GM12878 (cell line): ENCODE data around the gene CAMK2B.

Source experiments
- BMI1 ChIP-seq: fragments of 450-650 bp; IDR thresholded peaks from 2 replicates; pipeline ENCODE4 v1.6.1; 2016; ENCODE audit warnings: mild to moderate bottlenecking, moderate library complexity, borderline replicate concordance
- CHD2 ChIP-seq: IDR thresholded peaks from 2 replicates; pipeline ENCODE4 v1.6.1; 2011; ENCODE audit warnings: low read depth, low read length, improper control_type of control experiment, borderline replicate concordance
- EZH2 ChIP-seq: IDR thresholded peaks from 2 replicates; pipeline ENCODE4 v1.6.1; 2012; ENCODE audit warnings: low read depth, mild to moderate bottlenecking, control low read depth, inconsistent platforms, low read length, borderline replicate concordance; ENCODE audit not compliant: control insufficient read depth
- FOXK2 ChIP-seq: fragments of 450-650 bp; IDR thresholded peaks from 2 replicates; pipeline ENCODE4 v1.6.1; 2017; ENCODE audit warnings: mild to moderate bottlenecking, moderate library complexity
- NFYA ChIP-seq: IDR thresholded peaks from 2 replicates; pipeline ENCODE4 v1.6.1; 2011; ENCODE audit warnings: low read depth, mild to moderate bottlenecking, low read length, improper control_type of control experiment, borderline replicate concordance
- PAX5 ChIP-seq: IDR thresholded peaks from 2 replicates; pipeline ENCODE4 v1.6.1; 2011; ENCODE audit warnings: low read depth, low read length, borderline replicate concordance
- POLR2A ChIP-seq: IDR thresholded peaks from 2 replicates; pipeline ENCODE4 v1.6.1; 2011; ENCODE audit warnings: low read depth, mild to moderate bottlenecking, low read length
- POLR2AphosphoS5 ChIP-seq: IDR thresholded peaks from 2 replicates; pipeline ENCODE4 v1.6.1; 2011; ENCODE audit warnings: mild to moderate bottlenecking, low read length, inconsistent platforms
- RAD51 ChIP-seq: fragments of 450-650 bp; IDR thresholded peaks from 2 replicates; pipeline ENCODE4 v1.6.1; 2016; ENCODE audit warnings: moderate library complexity, mild to moderate bottlenecking, inconsistent platforms
- TAF1 ChIP-seq: IDR thresholded peaks from 2 replicates; pipeline ENCODE4 v1.6.1; 2011; ENCODE audit warnings: mild to moderate bottlenecking, low read depth, low read length, borderline replicate concordance
- TF ChIP-seq, protein P1 (sequence below): IDR thresholded peaks from 2 replicates; pipeline ENCODE4 v1.6.1; 2012; ENCODE audit warnings: low read depth, low read length, improper control_type of control experiment
- TF ChIP-seq, protein P2 (sequence below): fragments of 450-650 bp; IDR thresholded peaks from 2 replicates; pipeline ENCODE4 v1.6.1; 2014; ENCODE audit warnings: mild to moderate bottlenecking
- TF ChIP-seq, protein P3 (sequence below), 3 experiments: IDR thresholded peaks in 2 of 3; conservative IDR thresholded peaks in 1 of 3; 2 replicates each; pipeline ENCODE4 v1.5.1; 2011; ENCODE audit warnings: low read depth in 3 of 3, low read length in 3 of 3, mild to moderate bottlenecking in 3 of 3, control low read depth in 2 of 3, moderate library complexity in 2 of 3, inconsistent platforms in 1 of 3, mixed read lengths in 1 of 3; ENCODE audit not compliant: control insufficient read depth in 2 of 3, insufficient read depth in 1 of 3; ENCODE audit errors: extremely low read depth in 1 of 3

DNA sequence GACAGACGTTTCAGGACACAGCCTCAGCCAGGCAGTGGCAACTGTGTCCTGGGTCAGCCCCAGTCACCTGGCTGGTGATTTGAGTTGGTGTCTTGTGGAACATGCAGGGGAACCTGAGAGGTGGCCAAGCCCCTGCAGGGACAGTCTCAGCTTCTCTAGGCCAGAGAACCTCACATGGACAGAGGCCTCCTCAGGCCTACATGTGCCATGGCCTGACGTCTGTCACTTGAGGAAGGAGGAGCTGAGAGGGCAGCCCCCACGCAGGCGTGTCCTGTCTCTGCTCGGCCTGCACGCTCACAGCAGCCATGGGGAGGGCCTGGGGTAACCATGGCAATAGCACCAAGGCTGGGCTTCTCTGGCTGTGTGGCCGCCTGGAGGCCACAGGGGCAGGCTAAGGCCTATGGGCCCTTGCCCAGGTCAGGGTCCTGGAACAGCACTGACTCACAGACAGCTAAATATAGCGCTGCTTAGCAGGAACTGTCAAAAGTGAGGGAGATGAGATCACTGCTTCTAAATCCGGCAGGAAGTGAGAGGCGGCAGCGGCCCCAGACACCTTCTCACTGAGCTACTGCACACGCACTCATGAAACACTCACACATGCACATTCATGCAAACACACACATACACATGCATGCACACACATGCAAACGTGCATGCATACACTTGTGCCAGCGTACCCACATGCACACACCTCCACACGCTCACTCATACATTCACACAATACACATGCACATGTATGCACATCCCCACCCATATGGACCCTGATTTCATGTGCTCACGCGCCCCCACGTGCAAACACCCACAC lies 67.6 kb downstream of the CAMK2B start:
- TF ChIP-seq POLR2AphosphoS5 (no peak), POLR2A (peak; percentile 59; the same call in 1 of the 2 replicates), CHD2 (peak; percentile 68), EZH2 (no peak), NFYA (no peak), BMI1 (peak; percentile 96), FOXK2 (peak; percentile 76), RAD51 (0 out of 2 replicates have a peak, but pooled peaks have one; percentile 15), PAX5 (peak; percentile 57; the same call in 1 of the 2 replicates), TAF1 (no peak)
- TF ChIP-seq, protein P1, sequence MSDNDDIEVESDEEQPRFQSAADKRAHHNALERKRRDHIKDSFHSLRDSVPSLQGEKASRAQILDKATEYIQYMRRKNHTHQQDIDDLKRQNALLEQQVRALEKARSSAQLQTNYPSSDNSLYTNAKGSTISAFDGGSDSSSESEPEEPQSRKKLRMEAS = peak; percentile 87
- TF ChIP-seq, protein P2, sequence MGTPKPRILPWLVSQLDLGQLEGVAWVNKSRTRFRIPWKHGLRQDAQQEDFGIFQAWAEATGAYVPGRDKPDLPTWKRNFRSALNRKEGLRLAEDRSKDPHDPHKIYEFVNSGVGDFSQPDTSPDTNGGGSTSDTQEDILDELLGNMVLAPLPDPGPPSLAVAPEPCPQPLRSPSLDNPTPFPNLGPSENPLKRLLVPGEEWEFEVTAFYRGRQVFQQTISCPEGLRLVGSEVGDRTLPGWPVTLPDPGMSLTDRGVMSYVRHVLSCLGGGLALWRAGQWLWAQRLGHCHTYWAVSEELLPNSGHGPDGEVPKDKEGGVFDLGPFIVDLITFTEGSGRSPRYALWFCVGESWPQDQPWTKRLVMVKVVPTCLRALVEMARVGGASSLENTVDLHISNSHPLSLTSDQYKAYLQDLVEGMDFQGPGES = no peak
- TF ChIP-seq, protein P3, sequence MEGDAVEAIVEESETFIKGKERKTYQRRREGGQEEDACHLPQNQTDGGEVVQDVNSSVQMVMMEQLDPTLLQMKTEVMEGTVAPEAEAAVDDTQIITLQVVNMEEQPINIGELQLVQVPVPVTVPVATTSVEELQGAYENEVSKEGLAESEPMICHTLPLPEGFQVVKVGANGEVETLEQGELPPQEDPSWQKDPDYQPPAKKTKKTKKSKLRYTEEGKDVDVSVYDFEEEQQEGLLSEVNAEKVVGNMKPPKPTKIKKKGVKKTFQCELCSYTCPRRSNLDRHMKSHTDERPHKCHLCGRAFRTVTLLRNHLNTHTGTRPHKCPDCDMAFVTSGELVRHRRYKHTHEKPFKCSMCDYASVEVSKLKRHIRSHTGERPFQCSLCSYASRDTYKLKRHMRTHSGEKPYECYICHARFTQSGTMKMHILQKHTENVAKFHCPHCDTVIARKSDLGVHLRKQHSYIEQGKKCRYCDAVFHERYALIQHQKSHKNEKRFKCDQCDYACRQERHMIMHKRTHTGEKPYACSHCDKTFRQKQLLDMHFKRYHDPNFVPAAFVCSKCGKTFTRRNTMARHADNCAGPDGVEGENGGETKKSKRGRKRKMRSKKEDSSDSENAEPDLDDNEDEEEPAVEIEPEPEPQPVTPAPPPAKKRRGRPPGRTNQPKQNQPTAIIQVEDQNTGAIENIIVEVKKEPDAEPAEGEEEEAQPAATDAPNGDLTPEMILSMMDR (IDR thresholded peaks at IDR 0.05 in 2 of 3, conservative IDR thresholded peaks at IDR 0.05 in 1 of 3; ENCODE audit: control insufficient read depth in 2 of 3, extremely low read depth in 1 of 3, insufficient read depth in 1 of 3, low read depth in 3 of 3, low read length in 3 of 3) = peak in 1 of 3 experiments; percentile 14; a peak in 1 of 6 replicates
